WTC11 (cell line): ENCODE data around the gene MCF2L2. TPM values are rescaled to one million over a fixed set of nuclear protein-coding genes. Genes with fewer than 3 reads are reported as not detected.

Experiments used
- ATAC-seq: fragments of 200-7000 bp; cut with Tn5 transposase; 2 replicates; pipeline ENCODE4 v1.10.0; 2021; ENCODE audit warnings: mild to moderate bottlenecking, moderate library complexity
- CTCF ChIA-PET: fragments of 300-600 bp; sonication (Branson Sonifier 250); formaldehyde crosslinking; loops from one replicate; lab custom pipeline; 2021; ENCODE audit warnings: antibody characterized with exemption; lab: Charles Lee
- POLR2A ChIA-PET: fragments of 350-600 bp; sonication (Branson Sonifier 250); formaldehyde crosslinking; loops from one replicate; lab custom pipeline; 2021; ENCODE audit warnings: antibody characterized with exemption; lab: Charles Lee
- DNase-seq: peaks from one replicate; pipeline ENCODE4 v3.0.0; 2021; ENCODE audit warnings: low spot score
- H3K27ac Mint-ChIP-seq: 2 replicates; pipeline ENCODE4 v1.8.0; 2021; ENCODE audit warnings: mixed read lengths
- H3K27me3 Mint-ChIP-seq: 2 replicates; pipeline ENCODE4 v1.8.0; 2021; ENCODE audit warnings: low read depth, mild to moderate bottlenecking, moderate library complexity, mixed read lengths
- H3K36me3 Mint-ChIP-seq: 2 replicates; pipeline ENCODE4 v1.8.0; 2021; ENCODE audit warnings: mixed read lengths
- H3K4me1 Mint-ChIP-seq: 2 replicates; pipeline ENCODE4 v1.8.0; 2022; ENCODE audit warnings: mixed read lengths
- H3K4me3 Mint-ChIP-seq: 2 replicates; pipeline ENCODE4 v1.8.0; 2021; ENCODE audit warnings: mild to moderate bottlenecking, moderate library complexity, mixed read lengths
- H3K9me3 Mint-ChIP-seq: 2 replicates; pipeline ENCODE4 v1.8.0; 2021; ENCODE audit warnings: mixed read lengths
- CBFB ChIP-seq: sonication (generic); formaldehyde crosslinking; IDR thresholded peaks from 2 replicates; pipeline ENCODE4 v1.8.1; 2022; ENCODE audit warnings: mild to moderate bottlenecking, low read depth, missing genetic modification reagents
- FOXJ3 ChIP-seq: sonication (generic); formaldehyde crosslinking; IDR thresholded peaks from 2 replicates; pipeline ENCODE4 v1.9.0; 2021; ENCODE audit warnings: missing genetic modification reagents, mild to moderate bottlenecking, borderline replicate concordance
- GTF2I ChIP-seq: fragments of 250-450 bp; sonication (Bioruptor Pico); conservative IDR thresholded peaks from 2 replicates; pipeline ENCODE4 v1.4.0; 2021; ENCODE audit warnings: mild to moderate bottlenecking
- JUN ChIP-seq: sonication (generic); formaldehyde crosslinking; IDR thresholded peaks from 2 replicates; pipeline ENCODE4 v1.8.0; 2023; ENCODE audit warnings: mild to moderate bottlenecking, missing genetic modification reagents
- MYBL2 ChIP-seq: sonication (generic); formaldehyde crosslinking; IDR thresholded peaks from 2 replicates; pipeline ENCODE4 v1.8.1; 2023; ENCODE audit warnings: mild to moderate bottlenecking, moderate library complexity, missing genetic modification reagents
- NFATC4 ChIP-seq: fragments of 250-450 bp; sonication (Bioruptor Pico); IDR thresholded peaks from 2 replicates; pipeline ENCODE4 v1.9.0; 2021; ENCODE audit warnings: mild to moderate bottlenecking
- PRRX2 ChIP-seq: fragments of 250-450 bp; sonication (Bioruptor Pico); IDR thresholded peaks from 2 replicates; pipeline ENCODE4 v1.8.0; 2021; ENCODE audit warnings: mild to moderate bottlenecking
- SOX15 ChIP-seq: fragments of 250-450 bp; sonication (Bioruptor Pico); IDR thresholded peaks from 2 replicates; pipeline ENCODE4 v1.9.0; 2021; ENCODE audit warnings: mild to moderate bottlenecking
- SP1 ChIP-seq: sonication (generic); formaldehyde crosslinking; conservative IDR thresholded peaks from 2 replicates; pipeline ENCODE4 v1.8.1; 2022; ENCODE audit warnings: missing genetic modification reagents
- ZNF138 ChIP-seq: sonication (generic); formaldehyde crosslinking; conservative IDR thresholded peaks from 2 replicates; pipeline ENCODE4 v1.8.1; 2022; ENCODE audit warnings: mild to moderate bottlenecking, moderate library complexity, missing genetic modification reagents
- ZNF281 ChIP-seq: sonication (generic); formaldehyde crosslinking; IDR thresholded peaks from 2 replicates; pipeline ENCODE4 v1.8.0; 2023; ENCODE audit warnings: mild to moderate bottlenecking, missing genetic modification reagents
- ZNF425 ChIP-seq: fragments of 250-450 bp; sonication (Bioruptor Pico); conservative IDR thresholded peaks from 2 replicates; pipeline ENCODE4 v1.9.0; 2021; ENCODE audit warnings: mild to moderate bottlenecking
- ZNF671 ChIP-seq: fragments of 250-450 bp; sonication (Bioruptor Pico); IDR thresholded peaks from 2 replicates; pipeline ENCODE4 v1.8.0; 2021; ENCODE audit warnings: mild to moderate bottlenecking
- total RNA-seq: library from RNA; stranded (reverse); gene quantifications from 3 replicates; pipeline ENCODE4 v1.2.3, GENCODE V29; 2021
- TF ChIP-seq, protein P1 (sequence below): fragments of 200-600 bp; IDR thresholded peaks from 2 replicates; pipeline ENCODE4 v1.8.0; 2022; ENCODE audit warnings: antibody characterized with exemption
- TF ChIP-seq, protein P2 (sequence below): fragments of 250-450 bp; sonication (Bioruptor Pico); IDR thresholded peaks from 2 replicates; pipeline ENCODE4 v1.9.0; 2021; ENCODE audit warnings: mild to moderate bottlenecking, borderline replicate concordance
- TF ChIP-seq, protein P3 (sequence below): sonication (generic); formaldehyde crosslinking; IDR thresholded peaks from 2 replicates; pipeline ENCODE4 v1.8.0; 2022; ENCODE audit warnings: mild to moderate bottlenecking, missing genetic modification reagents
- TF ChIP-seq, protein P4 (sequence below): sonication (generic); formaldehyde crosslinking; IDR thresholded peaks from 2 replicates; pipeline ENCODE4 v1.8.0; 2022; ENCODE audit warnings: mild to moderate bottlenecking, missing genetic modification reagents
- TF ChIP-seq, protein P5 (sequence below): fragments of 250-450 bp; sonication (Bioruptor Pico); IDR thresholded peaks from 2 replicates; pipeline ENCODE4 v1.8.0; 2021; ENCODE audit warnings: mild to moderate bottlenecking

Gene MCF2L2
- total RNA-seq, 1 experiment from 2014 or later, result 7.5 TPM

DNA sequence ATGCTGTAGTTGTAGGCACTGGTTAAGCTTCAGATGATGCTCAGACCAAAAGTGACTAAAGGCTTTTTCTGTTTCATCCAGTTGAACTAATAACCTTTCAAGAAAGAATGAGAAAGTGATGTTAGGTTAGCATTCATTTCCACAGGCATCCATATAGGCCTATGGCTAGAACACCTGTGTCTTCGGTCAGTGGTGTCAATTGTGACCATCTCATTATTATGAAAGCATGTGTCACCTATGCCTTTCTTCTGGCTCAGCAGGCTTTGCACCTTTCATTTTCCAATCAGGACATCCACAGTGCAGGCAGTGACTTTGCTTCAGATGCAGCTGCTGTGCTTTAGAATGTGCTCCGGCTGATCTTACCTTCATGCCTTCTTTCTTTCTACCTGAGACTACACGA is 117.5 kb downstream of the MCF2L2 start:
- ChIA-PET POLR2A (no interaction called here), CTCF (no interaction called here)
- Mint-ChIP-seq H3K4me3 (no peak overlapping the region), H3K36me3 (peaks cover 12% of the 10 kb centered on the region; the same call in 1 of the 2 replicates), H3K27me3 (no peaks in the 10 kb centered on the region), H3K4me1 (no peaks in the 10 kb centered on the region), H3K27ac (no peak overlapping the region), H3K9me3 (no peaks in the 10 kb centered on the region)
- TF ChIP-seq NFATC4, result no peak
- TF ChIP-seq MYBL2 (CRISPR knock-in tag), result no peak
- TF ChIP-seq ZNF425 (CRISPR knock-in tag), result no peak
- TF ChIP-seq FOXJ3 (CRISPR knock-in tag), result no peak
- TF ChIP-seq PRRX2 (CRISPR knock-in tag), result no peak
- ATAC-seq, result no peak
- DNase-seq, result no peak

DNA sequence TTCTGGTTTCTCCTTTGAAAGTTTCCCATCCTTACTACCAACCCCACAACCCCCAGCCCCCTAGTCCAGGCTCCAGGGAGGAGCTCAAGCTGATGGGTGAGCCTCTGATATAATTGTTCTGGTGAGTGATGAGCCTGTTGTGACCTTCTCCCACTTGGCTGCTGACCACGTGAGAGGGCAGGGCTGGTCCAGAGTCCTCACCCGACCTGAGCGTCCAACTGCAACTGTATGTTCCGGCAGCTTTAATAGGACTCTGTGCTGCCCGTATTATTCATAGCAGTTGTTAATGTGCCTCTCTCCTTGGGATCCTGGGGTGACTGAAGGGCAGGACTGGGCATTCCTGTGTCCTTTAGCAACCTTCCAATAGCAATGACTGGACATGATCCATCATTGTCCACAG is 119.1 kb downstream of the MCF2L2 start:
- POLR2A ChIA-PET, result no interaction called here
- TF ChIP-seq JUN (CRISPR knock-in tag) (no peak), ZNF138 (CRISPR knock-in tag) (no peak)
- Mint-ChIP-seq H3K27me3 (no peaks in the 10 kb centered on the region), H3K4me3 (no peak overlapping the region), H3K36me3 (peaks cover 12% of the 10 kb centered on the region; the same call in 1 of the 2 replicates), H3K4me1 (no peaks in the 10 kb centered on the region), H3K27ac (no peak overlapping the region), H3K9me3 (no peaks in the 10 kb centered on the region)
- no peak for DNase-seq
- ATAC-seq, result no peak
- CTCF ChIA-PET, result no interaction called here

GRCh38 chr3:183308751-183309150 is 119.7 kb downstream of the MCF2L2 start:
- Mint-ChIP-seq H3K27ac (no peak overlapping the region), H3K36me3 (peaks cover 12% of the 10 kb centered on the region; the same call in 1 of the 2 replicates), H3K27me3 (no peaks in the 10 kb centered on the region), H3K9me3 (no peaks in the 10 kb centered on the region), H3K4me3 (no peak overlapping the region), H3K4me1 (no peaks in the 10 kb centered on the region)
- ChIA-PET POLR2A (interaction anchor here (1.0 kb wide), 1 partner anchor 10 kb away, joined by 3 read pairs; no protein-coding TSS in a partner anchor), CTCF (no interaction called here)
- TF ChIP-seq, protein P1, sequence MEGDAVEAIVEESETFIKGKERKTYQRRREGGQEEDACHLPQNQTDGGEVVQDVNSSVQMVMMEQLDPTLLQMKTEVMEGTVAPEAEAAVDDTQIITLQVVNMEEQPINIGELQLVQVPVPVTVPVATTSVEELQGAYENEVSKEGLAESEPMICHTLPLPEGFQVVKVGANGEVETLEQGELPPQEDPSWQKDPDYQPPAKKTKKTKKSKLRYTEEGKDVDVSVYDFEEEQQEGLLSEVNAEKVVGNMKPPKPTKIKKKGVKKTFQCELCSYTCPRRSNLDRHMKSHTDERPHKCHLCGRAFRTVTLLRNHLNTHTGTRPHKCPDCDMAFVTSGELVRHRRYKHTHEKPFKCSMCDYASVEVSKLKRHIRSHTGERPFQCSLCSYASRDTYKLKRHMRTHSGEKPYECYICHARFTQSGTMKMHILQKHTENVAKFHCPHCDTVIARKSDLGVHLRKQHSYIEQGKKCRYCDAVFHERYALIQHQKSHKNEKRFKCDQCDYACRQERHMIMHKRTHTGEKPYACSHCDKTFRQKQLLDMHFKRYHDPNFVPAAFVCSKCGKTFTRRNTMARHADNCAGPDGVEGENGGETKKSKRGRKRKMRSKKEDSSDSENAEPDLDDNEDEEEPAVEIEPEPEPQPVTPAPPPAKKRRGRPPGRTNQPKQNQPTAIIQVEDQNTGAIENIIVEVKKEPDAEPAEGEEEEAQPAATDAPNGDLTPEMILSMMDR, result no peak
- TF ChIP-seq ZNF671 (CRISPR knock-in tag) (no peak), SOX15 (no peak), GTF2I (CRISPR knock-in tag) (no peak), SP1 (no peak), CBFB (CRISPR knock-in tag) (no peak), ZNF281 (CRISPR knock-in tag) (no peak)
- TF ChIP-seq, protein P2, sequence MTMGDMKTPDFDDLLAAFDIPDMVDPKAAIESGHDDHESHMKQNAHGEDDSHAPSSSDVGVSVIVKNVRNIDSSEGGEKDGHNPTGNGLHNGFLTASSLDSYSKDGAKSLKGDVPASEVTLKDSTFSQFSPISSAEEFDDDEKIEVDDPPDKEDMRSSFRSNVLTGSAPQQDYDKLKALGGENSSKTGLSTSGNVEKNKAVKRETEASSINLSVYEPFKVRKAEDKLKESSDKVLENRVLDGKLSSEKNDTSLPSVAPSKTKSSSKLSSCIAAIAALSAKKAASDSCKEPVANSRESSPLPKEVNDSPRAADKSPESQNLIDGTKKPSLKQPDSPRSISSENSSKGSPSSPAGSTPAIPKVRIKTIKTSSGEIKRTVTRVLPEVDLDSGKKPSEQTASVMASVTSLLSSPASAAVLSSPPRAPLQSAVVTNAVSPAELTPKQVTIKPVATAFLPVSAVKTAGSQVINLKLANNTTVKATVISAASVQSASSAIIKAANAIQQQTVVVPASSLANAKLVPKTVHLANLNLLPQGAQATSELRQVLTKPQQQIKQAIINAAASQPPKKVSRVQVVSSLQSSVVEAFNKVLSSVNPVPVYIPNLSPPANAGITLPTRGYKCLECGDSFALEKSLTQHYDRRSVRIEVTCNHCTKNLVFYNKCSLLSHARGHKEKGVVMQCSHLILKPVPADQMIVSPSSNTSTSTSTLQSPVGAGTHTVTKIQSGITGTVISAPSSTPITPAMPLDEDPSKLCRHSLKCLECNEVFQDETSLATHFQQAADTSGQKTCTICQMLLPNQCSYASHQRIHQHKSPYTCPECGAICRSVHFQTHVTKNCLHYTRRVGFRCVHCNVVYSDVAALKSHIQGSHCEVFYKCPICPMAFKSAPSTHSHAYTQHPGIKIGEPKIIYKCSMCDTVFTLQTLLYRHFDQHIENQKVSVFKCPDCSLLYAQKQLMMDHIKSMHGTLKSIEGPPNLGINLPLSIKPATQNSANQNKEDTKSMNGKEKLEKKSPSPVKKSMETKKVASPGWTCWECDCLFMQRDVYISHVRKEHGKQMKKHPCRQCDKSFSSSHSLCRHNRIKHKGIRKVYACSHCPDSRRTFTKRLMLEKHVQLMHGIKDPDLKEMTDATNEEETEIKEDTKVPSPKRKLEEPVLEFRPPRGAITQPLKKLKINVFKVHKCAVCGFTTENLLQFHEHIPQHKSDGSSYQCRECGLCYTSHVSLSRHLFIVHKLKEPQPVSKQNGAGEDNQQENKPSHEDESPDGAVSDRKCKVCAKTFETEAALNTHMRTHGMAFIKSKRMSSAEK (CRISPR knock-in tag), result no peak
- TF ChIP-seq, protein P3, sequence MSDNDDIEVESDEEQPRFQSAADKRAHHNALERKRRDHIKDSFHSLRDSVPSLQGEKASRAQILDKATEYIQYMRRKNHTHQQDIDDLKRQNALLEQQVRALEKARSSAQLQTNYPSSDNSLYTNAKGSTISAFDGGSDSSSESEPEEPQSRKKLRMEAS (CRISPR knock-in tag), result no peak
- TF ChIP-seq, protein P4, sequence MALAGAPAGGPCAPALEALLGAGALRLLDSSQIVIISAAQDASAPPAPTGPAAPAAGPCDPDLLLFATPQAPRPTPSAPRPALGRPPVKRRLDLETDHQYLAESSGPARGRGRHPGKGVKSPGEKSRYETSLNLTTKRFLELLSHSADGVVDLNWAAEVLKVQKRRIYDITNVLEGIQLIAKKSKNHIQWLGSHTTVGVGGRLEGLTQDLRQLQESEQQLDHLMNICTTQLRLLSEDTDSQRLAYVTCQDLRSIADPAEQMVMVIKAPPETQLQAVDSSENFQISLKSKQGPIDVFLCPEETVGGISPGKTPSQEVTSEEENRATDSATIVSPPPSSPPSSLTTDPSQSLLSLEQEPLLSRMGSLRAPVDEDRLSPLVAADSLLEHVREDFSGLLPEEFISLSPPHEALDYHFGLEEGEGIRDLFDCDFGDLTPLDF (CRISPR knock-in tag), result no peak
- TF ChIP-seq, protein P5, sequence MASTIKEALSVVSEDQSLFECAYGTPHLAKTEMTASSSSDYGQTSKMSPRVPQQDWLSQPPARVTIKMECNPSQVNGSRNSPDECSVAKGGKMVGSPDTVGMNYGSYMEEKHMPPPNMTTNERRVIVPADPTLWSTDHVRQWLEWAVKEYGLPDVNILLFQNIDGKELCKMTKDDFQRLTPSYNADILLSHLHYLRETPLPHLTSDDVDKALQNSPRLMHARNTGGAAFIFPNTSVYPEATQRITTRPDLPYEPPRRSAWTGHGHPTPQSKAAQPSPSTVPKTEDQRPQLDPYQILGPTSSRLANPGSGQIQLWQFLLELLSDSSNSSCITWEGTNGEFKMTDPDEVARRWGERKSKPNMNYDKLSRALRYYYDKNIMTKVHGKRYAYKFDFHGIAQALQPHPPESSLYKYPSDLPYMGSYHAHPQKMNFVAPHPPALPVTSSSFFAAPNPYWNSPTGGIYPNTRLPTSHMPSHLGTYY (CRISPR knock-in tag), result no peak
- DNase-seq (no peak), ATAC-seq (no peak)
